Esophagus (tissue), 2 donors: ENCODE measurements around the gene ZBTB20. TPM values are rescaled to one million over a fixed set of nuclear protein-coding genes. Genes with fewer than 3 reads are reported as not detected.

Experiments
- H3K27ac ChIP-seq, 2 donors: one replicate each; pipeline ENCODE4 v1.5.1; 2013; ENCODE audit warnings: low read depth in 2 of 2, mild to moderate bottlenecking in 2 of 2, inconsistent platforms in 1 of 2, low read length in 1 of 2, moderate library complexity in 1 of 2
- H3K27me3 ChIP-seq, 2 donors: one replicate each; pipeline ENCODE4 v1.6.1; 2013; ENCODE audit warnings: low read length in 2 of 2, control low read depth in 1 of 2, mild to moderate bottlenecking in 1 of 2; ENCODE audit not compliant: insufficient read depth in 2 of 2, control insufficient read depth in 1 of 2
- H3K36me3 ChIP-seq, 2 donors: one replicate each; pipeline ENCODE4 v1.6.1; 2013; ENCODE audit warnings: low read length in 1 of 2; ENCODE audit not compliant: control insufficient read depth in 2 of 2, insufficient read depth in 2 of 2
- H3K4me1 ChIP-seq, 2 donors: one replicate each; pipeline ENCODE4 v1.6.1; 2013; ENCODE audit warnings: low read length in 1 of 2; ENCODE audit not compliant: control insufficient read depth in 2 of 2, insufficient read depth in 2 of 2
- H3K4me3 ChIP-seq, 2 donors: one replicate each; pipeline ENCODE4 v1.5.1; 2013; ENCODE audit warnings: low read length in 2 of 2, mild to moderate bottlenecking in 2 of 2, low read depth in 1 of 2, moderate library complexity in 1 of 2
- H3K9me3 ChIP-seq, 2 donors: one replicate each; pipeline ENCODE4 v1.6.1; 2013; ENCODE audit warnings: mild to moderate bottlenecking in 2 of 2, low read depth in 1 of 2, low read length in 1 of 2, moderate library complexity in 1 of 2; ENCODE audit not compliant: control insufficient read depth in 2 of 2, insufficient read depth in 1 of 2
- WGBS, 2 donors: extraction: QIAGEN DNeasy Blood & Tissue Kit; methylation state at CpG; one replicate each; pipeline ENCODE4 v1.1.7; 2013; 5-methylcytosine and 5-hydroxymethylcytosine counted together
- polyA plus RNA-seq, 2 donors: library from polyadenylated mRNA; stranded (reverse); fragments of 200-250 nt; gene quantifications; one replicate each; pipeline ENCODE4 v1.2.3, GENCODE V29; 2013
- donor health status: healthy with polysubstance abuse.
- donor health status: Bipolar disorder and iron deficiency.

ZBTB20 gene
- polyA plus RNA-seq, 2 donors = 0.16 to 1.3 TPM

DNA sequence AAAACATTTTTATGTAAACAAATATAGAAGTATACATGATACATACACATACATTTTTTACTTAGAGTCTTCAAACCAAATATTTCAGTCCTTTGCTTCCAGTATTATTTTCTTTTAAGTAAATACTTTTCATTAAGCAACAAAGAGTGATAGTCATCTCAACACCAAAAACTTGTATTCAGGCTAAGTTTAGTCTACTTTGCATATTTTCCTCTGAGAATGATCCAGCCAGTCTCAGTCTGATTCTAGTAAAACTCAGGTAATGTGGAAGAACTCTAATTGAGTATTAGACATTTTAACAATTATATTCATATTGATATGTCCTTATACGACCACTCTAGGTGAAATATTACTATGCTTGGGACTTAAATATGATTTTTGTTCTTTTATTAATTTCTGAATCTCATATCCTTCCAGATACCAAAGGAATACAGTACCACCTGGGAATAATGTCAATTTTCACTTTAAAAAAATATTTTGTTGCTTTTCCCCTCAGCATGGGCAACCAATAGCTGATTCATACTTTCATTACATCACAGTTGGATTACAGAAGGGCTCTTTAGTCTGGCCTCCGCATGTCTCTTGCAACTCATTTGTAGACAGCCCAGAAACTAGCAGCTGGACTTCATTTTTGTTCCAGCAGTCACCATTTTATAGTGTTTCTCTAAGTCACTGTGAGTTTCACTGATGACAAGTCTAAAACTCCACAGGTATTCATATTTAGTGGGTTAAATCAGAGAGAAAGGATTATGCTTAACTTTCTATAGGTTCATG is 390.4 kb downstream of the ZBTB20 start:
- no peak overlapping the region for H3K4me3 ChIP-seq
- WGBS, 2 donors = 78 to 86% methylated on average over 2 of the region's 2 CpGs
- H3K9me3 ChIP-seq = no peaks in the 10 kb centered on the region
- no peaks in the 10 kb centered on the region for H3K36me3 ChIP-seq
- H3K4me1 ChIP-seq = no peaks in the 10 kb centered on the region
- no peak overlapping the region for H3K27ac ChIP-seq
- H3K27me3 ChIP-seq = no peaks in the 10 kb centered on the region

DNA sequence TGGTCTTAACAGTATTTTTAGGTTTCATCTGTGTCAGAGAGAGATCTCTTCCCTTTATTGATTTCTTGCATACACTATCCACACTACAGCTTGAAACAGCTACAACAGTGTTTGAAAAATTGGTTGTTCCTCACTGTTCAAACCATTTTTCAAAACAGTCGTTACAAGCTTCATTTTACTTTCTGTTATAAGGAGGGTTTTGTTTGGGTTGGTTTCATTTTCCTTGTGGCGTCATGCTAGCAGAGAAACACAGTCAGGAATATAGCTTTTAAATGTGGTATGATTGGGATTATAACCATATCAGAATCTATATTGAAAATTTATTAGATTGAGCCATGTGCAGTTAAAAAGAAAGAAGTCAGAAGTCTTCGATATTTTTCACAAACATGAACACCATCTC is 400.6 kb downstream of the ZBTB20 start:
- 59 to 61% methylated on average over 3 of the region's 3 CpGs for WGBS, 2 donors
- Histone ChIP-seq H3K9me3 (no peaks in the 10 kb centered on the region), H3K27ac (no peak overlapping the region), H3K36me3 (no peaks in the 10 kb centered on the region), H3K4me1 (no peaks in the 10 kb centered on the region), H3K27me3 (no peaks in the 10 kb centered on the region), H3K4me3 (no peak overlapping the region)

DNA sequence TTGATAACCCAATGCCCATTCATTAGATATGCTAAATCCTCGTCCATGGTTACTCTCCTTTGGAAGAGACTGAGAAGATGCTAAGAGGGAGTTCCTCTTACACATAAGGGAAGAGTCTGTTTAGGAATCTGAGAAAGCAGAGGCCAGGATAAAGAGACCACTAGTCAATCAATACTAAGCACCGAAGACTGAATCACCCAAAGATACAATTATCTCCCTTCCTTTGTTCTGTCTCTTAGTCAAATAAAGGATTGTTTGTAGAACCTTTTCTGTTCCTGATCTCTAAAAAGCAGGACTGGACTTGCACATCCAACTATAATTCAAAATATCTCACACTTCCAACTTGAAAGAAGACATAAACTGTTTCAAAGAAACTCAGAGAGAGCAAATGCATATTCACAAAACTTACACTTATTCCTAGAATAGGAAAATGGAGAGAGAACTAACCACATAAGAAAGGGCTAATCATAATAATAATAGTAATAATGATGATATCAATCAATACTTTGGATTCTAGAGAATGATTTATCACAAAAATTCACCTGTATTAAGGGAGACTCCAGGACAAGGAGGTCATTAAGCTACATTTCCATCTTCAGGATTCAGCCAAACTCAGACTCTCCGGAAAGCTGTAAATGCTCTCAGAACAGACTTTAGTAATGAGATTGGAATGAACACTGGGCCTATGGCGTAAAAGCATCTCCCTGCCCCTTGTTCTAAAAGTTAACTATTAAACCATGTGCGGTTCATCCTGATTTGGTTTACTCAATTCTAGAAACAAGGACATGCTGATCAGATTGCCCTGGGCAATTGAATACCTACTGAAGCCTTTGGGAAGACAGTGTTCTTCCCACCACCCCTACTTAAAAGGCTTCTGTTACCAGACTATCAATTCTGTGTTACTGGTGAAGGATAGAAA is 401.5 kb downstream of the ZBTB20 start:
- Histone ChIP-seq H3K27ac (no peak overlapping the region), H3K4me3 (no peak overlapping the region), H3K4me1 (no peaks in the 10 kb centered on the region), H3K9me3 (no peaks in the 10 kb centered on the region), H3K27me3 (no peaks in the 10 kb centered on the region), H3K36me3 (no peaks in the 10 kb centered on the region)
- 63 to 66% methylated on average over 5 of the region's 5 CpGs for WGBS, 2 donors

DNA sequence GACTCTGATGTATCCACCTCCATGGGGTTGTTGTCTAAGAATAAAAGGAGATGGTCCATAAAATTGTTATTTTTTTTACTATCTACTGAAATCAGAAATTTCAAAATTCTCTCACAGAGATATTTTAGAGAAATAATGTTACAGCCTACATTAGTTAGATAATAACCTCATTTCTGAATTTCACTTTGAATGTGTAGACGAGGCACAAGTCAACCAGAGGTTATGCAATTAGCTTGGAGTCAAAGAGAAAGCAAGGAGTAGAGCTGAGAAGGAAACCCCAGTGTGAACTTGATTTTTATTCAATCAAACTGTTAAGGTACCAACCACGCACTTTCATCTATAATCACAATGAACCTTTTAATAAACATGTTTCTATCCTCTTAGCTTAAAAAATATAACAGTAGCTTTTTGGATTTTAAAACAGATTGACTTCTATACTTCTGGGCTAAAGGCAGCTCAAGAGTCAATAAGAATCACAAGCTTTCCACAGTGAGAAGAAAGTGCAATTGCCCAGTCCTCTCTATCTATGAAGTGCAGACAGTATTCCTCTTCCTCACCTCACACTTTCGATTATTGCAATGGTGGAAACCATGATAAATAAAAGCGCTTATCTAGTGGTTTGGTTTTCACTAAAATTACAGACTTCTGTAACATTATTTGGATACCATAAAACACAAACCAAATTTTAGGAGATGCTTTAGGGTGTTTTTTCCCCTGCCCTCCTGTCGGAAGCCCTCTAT is 403.2 kb downstream of the ZBTB20 start:
- Histone ChIP-seq H3K9me3 (no peaks in the 10 kb centered on the region), H3K4me3 (no peak overlapping the region), H3K27ac (no peak overlapping the region), H3K27me3 (no peaks in the 10 kb centered on the region), H3K4me1 (no peaks in the 10 kb centered on the region), H3K36me3 (no peaks in the 10 kb centered on the region)
- WGBS, 2 donors = 86% methylated on average over 5 of the region's 5 CpGs

DNA sequence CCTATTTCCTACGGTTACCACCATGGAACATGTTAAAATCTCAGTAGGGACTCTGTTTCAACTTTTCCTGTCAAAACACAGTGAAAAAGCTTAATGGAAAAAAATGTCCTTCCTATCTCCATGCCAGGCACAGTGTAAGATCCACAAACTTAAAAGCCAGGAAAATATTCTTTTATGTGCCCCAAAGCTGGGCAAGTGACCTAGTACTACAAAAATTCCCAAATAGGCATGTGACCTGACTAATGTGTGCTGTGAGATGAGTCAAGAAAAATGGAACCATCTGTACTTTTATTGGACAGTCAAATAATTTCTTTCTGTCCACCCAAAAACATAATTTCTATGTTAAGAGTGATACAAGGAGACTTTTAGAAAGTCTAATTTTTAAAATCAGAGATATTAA is 406.0 kb downstream of the ZBTB20 start:
- Histone ChIP-seq H3K27ac (no peak overlapping the region), H3K4me3 (no peak overlapping the region), H3K27me3 (no peaks in the 10 kb centered on the region), H3K4me1 (no peaks in the 10 kb centered on the region), H3K9me3 (no peaks in the 10 kb centered on the region), H3K36me3 (no peaks in the 10 kb centered on the region)
- 83 to 91% methylated on average over 1 of the region's 1 CpG for WGBS, 2 donors

DNA sequence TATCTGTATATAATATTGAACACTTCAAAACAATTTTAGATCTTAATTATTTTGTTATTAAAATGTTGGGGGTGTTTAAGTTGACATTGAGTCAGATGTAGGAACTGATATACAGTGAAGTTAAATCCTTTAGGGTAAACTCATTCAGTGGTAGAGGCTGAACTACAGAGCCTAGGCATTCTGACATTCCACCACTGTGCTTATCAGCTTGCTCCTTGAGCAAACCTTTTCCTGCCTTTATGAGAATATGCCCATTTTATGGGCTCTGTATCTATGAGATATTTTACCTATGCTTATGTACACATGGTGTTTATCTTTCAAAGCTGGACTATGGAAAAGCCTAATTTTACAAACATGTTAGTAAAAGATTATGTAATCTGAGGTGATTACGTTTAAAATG is 407.5 kb downstream of the ZBTB20 start:
- Histone ChIP-seq H3K4me3 (no peak overlapping the region), H3K9me3 (no peaks in the 10 kb centered on the region), H3K27ac (no peak overlapping the region), H3K36me3 (no peaks in the 10 kb centered on the region), H3K4me1 (no peaks in the 10 kb centered on the region), H3K27me3 (no peaks in the 10 kb centered on the region)
- WGBS, 2 donors = 74 to 92% methylated on average over 1 of the region's 1 CpG

DNA sequence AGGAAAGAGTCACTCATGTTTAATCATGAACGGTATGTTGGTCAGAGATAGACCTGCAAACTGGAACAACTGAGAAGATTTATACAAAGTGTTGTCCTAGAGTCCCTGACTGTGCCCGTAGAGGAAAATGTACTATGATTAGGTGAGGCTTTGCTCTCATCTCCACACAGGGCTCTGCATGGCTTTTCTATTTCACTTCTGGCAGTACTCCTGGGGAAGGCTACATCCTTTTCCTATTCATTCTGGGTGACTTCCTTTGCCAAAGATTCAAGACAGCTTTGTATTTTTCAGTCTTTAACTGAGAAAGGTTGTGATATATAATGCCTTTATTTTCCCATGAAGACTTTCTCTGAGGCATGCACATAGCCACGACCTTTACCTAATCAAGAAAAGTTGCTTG is 414.7 kb downstream of the ZBTB20 start:
- Histone ChIP-seq H3K36me3 (no peaks in the 10 kb centered on the region), H3K4me3 (no peak overlapping the region), H3K27me3 (no peaks in the 10 kb centered on the region), H3K4me1 (no peaks in the 10 kb centered on the region), H3K27ac (no peak overlapping the region), H3K9me3 (no peaks in the 10 kb centered on the region)
- 44 to 54% methylated on average over 3 of the region's 3 CpGs for WGBS, 2 donors

DNA sequence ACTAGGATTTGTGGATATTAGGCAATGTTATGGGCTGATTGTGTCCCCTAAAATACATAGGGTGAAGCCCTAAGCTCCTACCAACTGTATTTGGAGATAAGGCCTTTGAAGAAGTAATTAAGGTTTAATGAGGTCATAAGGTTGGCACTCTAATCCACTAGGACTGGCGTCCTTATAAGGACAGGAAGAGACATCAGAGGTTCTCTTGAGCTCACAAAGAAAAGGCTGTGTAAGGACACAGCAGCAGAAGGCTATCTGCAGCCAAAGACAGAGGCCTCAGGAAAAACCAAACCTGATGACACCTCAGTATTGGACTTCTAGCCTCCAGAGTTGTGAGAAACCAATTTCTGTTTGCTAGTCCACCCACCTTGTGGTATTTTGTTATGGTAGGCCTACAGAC is 416.7 kb downstream of the ZBTB20 start:
- no peak overlapping the region for H3K4me3 ChIP-seq
- H3K4me1 ChIP-seq = no peaks in the 10 kb centered on the region
- H3K27me3 ChIP-seq = no peaks in the 10 kb centered on the region
- H3K27ac ChIP-seq = no peak overlapping the region
- WGBS, 2 donors = 76 to 81% methylated on average over 1 of the region's 1 CpG
- no peaks in the 10 kb centered on the region for H3K9me3 ChIP-seq
- H3K36me3 ChIP-seq = no peaks in the 10 kb centered on the region

DNA sequence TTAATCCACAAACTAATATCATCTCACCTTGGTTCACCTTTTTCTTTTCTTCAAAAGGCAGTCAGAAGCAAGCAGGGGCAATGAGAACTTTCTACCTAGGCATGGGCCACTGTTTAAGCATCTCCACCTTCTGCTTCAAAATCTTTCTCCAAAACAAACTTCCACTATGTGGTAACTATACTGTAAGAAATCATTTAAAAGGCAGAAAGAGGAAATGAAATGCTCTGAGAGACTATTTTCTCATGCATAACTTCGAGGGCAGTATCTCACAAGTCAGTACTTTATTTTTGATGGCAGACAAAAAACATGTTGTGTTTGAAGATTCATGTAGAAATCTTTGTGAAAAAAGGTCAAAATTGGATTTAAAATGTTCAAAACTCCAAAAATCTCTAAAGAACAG is 419.7 kb downstream of the ZBTB20 start:
- Histone ChIP-seq H3K36me3 (no peaks in the 10 kb centered on the region), H3K4me1 (no peaks in the 10 kb centered on the region), H3K27ac (no peak overlapping the region), H3K9me3 (no peaks in the 10 kb centered on the region), H3K27me3 (no peaks in the 10 kb centered on the region), H3K4me3 (no peak overlapping the region)
- 39 to 64% methylated on average over 1 of the region's 1 CpG for WGBS, 2 donors
